ENCODE results near the gene VSIG2. TPM values are rescaled to one million over a fixed set of nuclear protein-coding genes. Genes with fewer than 3 reads are reported as not detected.

The VSIG2 gene
- total RNA-seq, 1 donor from 2014 or later = 2.0 TPM

- intact Hi-C loops (cut with DNase I) = no loop called here
- ATAC-seq = no peak
- DNase-seq (ENCODE audit: low spot score) = no peak
These were observed 2.3 kb upstream of the VSIG2 start for GRCh38 chr11:124754309-124754708.

GRCh38 chr11:124753624-124754023 lies 1.6 kb upstream of the VSIG2 start:
- intact Hi-C loops (cut with DNase I) = no loop called here
- DNase-seq (ENCODE audit: low spot score) = no peak
- ATAC-seq = no peak

- no peak for ATAC-seq
- intact Hi-C loops (cut with DNase I) = no loop called here
- DNase-seq (ENCODE audit: low spot score) = no peak
These were observed 1.1 kb upstream of the VSIG2 start for GRCh38 chr11:124753205-124753604.

- intact Hi-C loops (cut with DNase I) = no loop called here
- no peak for ATAC-seq
These were observed 532 bp upstream of the VSIG2 start for GRCh38 chr11:124752471-124753102.

GRCh38 chr11:124751391-124751740 lies 689 bp downstream of the VSIG2 start:
- DNase-seq (ENCODE audit: low spot score) (no peak), ATAC-seq (no peak)
- intact Hi-C loops (cut with DNase I) = no loop called here

More at GRCh38 chr11:124752471-124753102, 532 bp upstream of the VSIG2 start:
- DNase-seq (ENCODE audit: low spot score) = no peak

- intact Hi-C loops (cut with DNase I) = loop anchor here (10.0 kb wide), 1 partner anchor 75 kb away; the partner anchor contains the start of genes SIAE and SPA17
- no peak for ATAC-seq
- no peak for DNase-seq (ENCODE audit: low spot score)
These were observed 2.1 kb downstream of the VSIG2 start for GRCh38 chr11:124749912-124750311.

- no peak for DNase-seq (ENCODE audit: low spot score)
- ATAC-seq = no peak
- intact Hi-C loops (cut with DNase I) = loop anchor here (10.0 kb wide), 1 partner anchor 74 kb away; the partner anchor contains the start of genes SIAE and SPA17
These were observed 3.3 kb downstream of the VSIG2 start for GRCh38 chr11:124748481-124749343.

GRCh38 chr11:124748100-124748418 lies 4.0 kb downstream of the VSIG2 start:
- ATAC-seq (no peak), DNase-seq (ENCODE audit: low spot score) (no peak)
- intact Hi-C loops (cut with DNase I) = loop anchor here (10.0 kb wide), 1 partner anchor 73 kb away; the partner anchor contains the start of genes SIAE and SPA17

GRCh38 chr11:124747406-124748099 lies 4.5 kb downstream of the VSIG2 start:
- ATAC-seq = no peak
- intact Hi-C loops (cut with DNase I) = loop anchor here (10.0 kb wide), 1 partner anchor 73 kb away; the partner anchor contains the start of genes SIAE and SPA17
- DNase-seq (ENCODE audit: low spot score) = no peak

- ATAC-seq (peak; percentile 66), DNase-seq (ENCODE audit: low spot score) (peak; percentile 76)
- intact Hi-C loops (cut with DNase I) = loop anchor here (10.0 kb wide), 1 partner anchor 72 kb away; the partner anchor contains the start of genes SIAE and SPA17
These were observed 5.3 kb downstream of the VSIG2 start for GRCh38 chr11:124746621-124747243.

- no peak for DNase-seq (ENCODE audit: low spot score)
- intact Hi-C loops (cut with DNase I) = loop anchor here (10.0 kb wide), 1 partner anchor 71 kb away; the partner anchor contains the start of genes SIAE and SPA17
- ATAC-seq = peak; percentile 23
These were observed 6.0 kb downstream of the VSIG2 start for GRCh38 chr11:124745835-124746620.

- no peak for DNase-seq (ENCODE audit: low spot score)
- no peak for ATAC-seq
- intact Hi-C loops (cut with DNase I) = loop anchor here (10.0 kb wide), 1 partner anchor 71 kb away; the partner anchor contains the start of genes SIAE and SPA17
These were observed 6.7 kb downstream of the VSIG2 start for GRCh38 chr11:124745270-124745834.

- intact Hi-C loops (cut with DNase I) = loop anchor here (10.0 kb wide), 1 partner anchor 68 kb away; the partner anchor contains the start of genes SIAE and SPA17
- ATAC-seq (no peak), DNase-seq (ENCODE audit: low spot score) (no peak)
These were observed 9.0 kb downstream of the VSIG2 start for GRCh38 chr11:124743050-124743449.

- ATAC-seq = no peak
- DNase-seq (ENCODE audit: low spot score) = no peak
- intact Hi-C loops (cut with DNase I) = loop anchor here (10.0 kb wide), 1 partner anchor 68 kb away; the partner anchor contains the start of genes SIAE and SPA17
These were observed 9.5 kb downstream of the VSIG2 start for GRCh38 chr11:124742555-124742954.

- DNase-seq (ENCODE audit: low spot score) = no peak
- peak; percentile 21 for ATAC-seq
- intact Hi-C loops (cut with DNase I) = loop anchor here (10.0 kb wide), 1 partner anchor 66 kb away; the partner anchor contains the start of genes SIAE and SPA17
These were observed 11.7 kb downstream of the VSIG2 start for GRCh38 chr11:124740277-124740882.

GRCh38 chr11:124739479-124740276 lies 12.4 kb downstream of the VSIG2 start, which contains the start of gene NRGN:
Gene NRGN, plus strand, starts transcription at chr11:124739942. Its CDS starts 143 bp downstream, at chr11:124740085.
- intact Hi-C loops (cut with DNase I) = loop anchor here (10.0 kb wide), 1 partner anchor 65 kb away; the partner anchor contains the start of genes SIAE and SPA17
- ATAC-seq (peak; percentile 98), DNase-seq (ENCODE audit: low spot score) (peak; percentile 92)
